Measurements from ENCODE around the gene BTBD9.
"Not testable (repeated sequence)": the region's sequence is repeated elsewhere in the genome, so short reads cannot be mapped to it uniquely, and the experiment has no call there.

The BTBD9 gene

GRCh38 chr6:38434051-38434450, 205.7 kb downstream of the BTBD9 start:
- Histone ChIP-seq H3K36me3 (ENCODE audit: control insufficient read depth, insufficient read depth, low read length) (no peaks in the 10 kb centered on the region), H3K4me3 (replicated peaks; ENCODE audit: low read depth, low read length) (no peak overlapping the region), H3K27me3 (replicated peaks; ENCODE audit: control insufficient read depth, insufficient read depth, low read length) (no peaks in the 10 kb centered on the region)
- no peak for DNase-seq (ENCODE audit: extremely low read depth, insufficient read length)
- TF ChIP-seq, protein P1, sequence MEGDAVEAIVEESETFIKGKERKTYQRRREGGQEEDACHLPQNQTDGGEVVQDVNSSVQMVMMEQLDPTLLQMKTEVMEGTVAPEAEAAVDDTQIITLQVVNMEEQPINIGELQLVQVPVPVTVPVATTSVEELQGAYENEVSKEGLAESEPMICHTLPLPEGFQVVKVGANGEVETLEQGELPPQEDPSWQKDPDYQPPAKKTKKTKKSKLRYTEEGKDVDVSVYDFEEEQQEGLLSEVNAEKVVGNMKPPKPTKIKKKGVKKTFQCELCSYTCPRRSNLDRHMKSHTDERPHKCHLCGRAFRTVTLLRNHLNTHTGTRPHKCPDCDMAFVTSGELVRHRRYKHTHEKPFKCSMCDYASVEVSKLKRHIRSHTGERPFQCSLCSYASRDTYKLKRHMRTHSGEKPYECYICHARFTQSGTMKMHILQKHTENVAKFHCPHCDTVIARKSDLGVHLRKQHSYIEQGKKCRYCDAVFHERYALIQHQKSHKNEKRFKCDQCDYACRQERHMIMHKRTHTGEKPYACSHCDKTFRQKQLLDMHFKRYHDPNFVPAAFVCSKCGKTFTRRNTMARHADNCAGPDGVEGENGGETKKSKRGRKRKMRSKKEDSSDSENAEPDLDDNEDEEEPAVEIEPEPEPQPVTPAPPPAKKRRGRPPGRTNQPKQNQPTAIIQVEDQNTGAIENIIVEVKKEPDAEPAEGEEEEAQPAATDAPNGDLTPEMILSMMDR (IDR thresholded peaks at IDR 0.05; ENCODE audit: insufficient read depth, low read length, poor library complexity, severe bottlenecking) = no peak

DNA sequence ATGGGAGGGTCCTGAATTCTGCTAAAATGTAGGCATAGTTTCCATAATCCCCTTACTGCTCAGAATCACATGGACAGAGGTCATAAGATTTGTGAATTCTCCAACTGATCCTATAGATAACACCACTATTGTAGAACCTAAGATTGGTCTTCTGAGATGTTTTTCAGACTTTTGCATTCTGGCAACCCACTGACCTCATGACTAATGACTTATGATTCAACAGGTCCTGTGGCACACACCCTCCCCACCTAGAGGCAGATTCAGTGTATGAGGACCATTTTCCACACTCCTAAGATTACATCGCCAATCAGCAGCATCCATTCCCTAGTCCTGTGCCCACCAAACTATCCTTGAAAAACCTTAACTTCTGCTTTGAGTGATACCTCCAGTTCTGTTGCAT, 207.2 kb downstream of the BTBD9 start:
- DNase-seq (ENCODE audit: extremely low read depth, insufficient read length) = no peak
- H3K4me3 ChIP-seq (replicated peaks; ENCODE audit: low read depth, low read length) = no peak overlapping the region
- H3K27me3 ChIP-seq (replicated peaks; ENCODE audit: control insufficient read depth, insufficient read depth, low read length) = no peaks in the 10 kb centered on the region
- no peaks in the 10 kb centered on the region for H3K36me3 ChIP-seq (ENCODE audit: control insufficient read depth, insufficient read depth, low read length)
- TF ChIP-seq, protein P1 (IDR thresholded peaks at IDR 0.05; ENCODE audit: insufficient read depth, low read length, poor library complexity, severe bottlenecking) = no peak

DNA sequence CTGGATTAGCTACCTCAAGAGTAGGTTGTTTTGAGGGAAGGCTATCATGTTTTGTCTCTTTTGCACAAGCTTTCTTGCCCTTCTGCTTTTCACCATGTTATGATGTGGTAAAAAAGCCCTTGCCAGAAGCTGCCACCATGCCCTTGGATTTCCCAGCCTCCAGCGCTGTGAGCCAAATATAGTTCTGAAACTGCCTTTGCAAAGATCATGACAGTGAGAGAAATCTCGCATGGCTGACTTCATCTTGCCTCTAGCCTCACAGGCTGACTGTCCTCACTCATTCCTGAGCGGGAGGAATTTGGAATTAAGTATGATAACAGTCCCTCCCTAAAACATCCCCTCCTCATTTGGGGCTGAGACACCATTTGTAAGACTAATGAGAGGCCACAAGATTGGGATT, 207.7 kb downstream of the BTBD9 start:
- TF ChIP-seq, protein P1 (IDR thresholded peaks at IDR 0.05; ENCODE audit: insufficient read depth, low read length, poor library complexity, severe bottlenecking) = no peak
- H3K27me3 ChIP-seq (replicated peaks; ENCODE audit: control insufficient read depth, insufficient read depth, low read length) = no peaks in the 10 kb centered on the region
- no peak for DNase-seq (ENCODE audit: extremely low read depth, insufficient read length)
- no peak overlapping the region for H3K4me3 ChIP-seq (replicated peaks; ENCODE audit: low read depth, low read length)
- H3K36me3 ChIP-seq (ENCODE audit: control insufficient read depth, insufficient read depth, low read length) = no peaks in the 10 kb centered on the region

DNA sequence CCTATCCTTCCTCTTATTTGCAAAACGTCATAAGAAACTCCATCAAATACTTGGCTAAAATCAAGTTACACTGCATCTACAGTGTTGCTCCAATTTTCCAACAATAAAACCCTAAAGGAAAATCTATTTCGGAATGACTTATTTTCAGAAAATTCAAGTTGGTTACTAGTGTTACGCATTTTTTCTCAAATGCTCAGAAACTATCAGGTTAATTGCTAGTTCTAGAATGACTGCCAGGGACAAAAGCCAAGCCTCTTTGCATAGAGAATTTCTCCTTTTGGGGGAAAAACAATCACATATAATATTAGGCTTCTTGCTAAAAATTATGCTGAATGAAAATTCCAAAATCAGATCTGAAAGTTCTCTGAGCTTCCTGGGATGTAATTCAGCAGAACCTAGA, 210.2 kb downstream of the BTBD9 start:
- DNase-seq (ENCODE audit: extremely low read depth, insufficient read length) = no peak
- no peaks in the 10 kb centered on the region for H3K36me3 ChIP-seq (ENCODE audit: control insufficient read depth, insufficient read depth, low read length)
- no peaks in the 10 kb centered on the region for H3K27me3 ChIP-seq (replicated peaks; ENCODE audit: control insufficient read depth, insufficient read depth, low read length)
- no peak overlapping the region for H3K4me3 ChIP-seq (replicated peaks; ENCODE audit: low read depth, low read length)
- TF ChIP-seq, protein P1 (IDR thresholded peaks at IDR 0.05; ENCODE audit: insufficient read depth, low read length, poor library complexity, severe bottlenecking) = no peak

DNA sequence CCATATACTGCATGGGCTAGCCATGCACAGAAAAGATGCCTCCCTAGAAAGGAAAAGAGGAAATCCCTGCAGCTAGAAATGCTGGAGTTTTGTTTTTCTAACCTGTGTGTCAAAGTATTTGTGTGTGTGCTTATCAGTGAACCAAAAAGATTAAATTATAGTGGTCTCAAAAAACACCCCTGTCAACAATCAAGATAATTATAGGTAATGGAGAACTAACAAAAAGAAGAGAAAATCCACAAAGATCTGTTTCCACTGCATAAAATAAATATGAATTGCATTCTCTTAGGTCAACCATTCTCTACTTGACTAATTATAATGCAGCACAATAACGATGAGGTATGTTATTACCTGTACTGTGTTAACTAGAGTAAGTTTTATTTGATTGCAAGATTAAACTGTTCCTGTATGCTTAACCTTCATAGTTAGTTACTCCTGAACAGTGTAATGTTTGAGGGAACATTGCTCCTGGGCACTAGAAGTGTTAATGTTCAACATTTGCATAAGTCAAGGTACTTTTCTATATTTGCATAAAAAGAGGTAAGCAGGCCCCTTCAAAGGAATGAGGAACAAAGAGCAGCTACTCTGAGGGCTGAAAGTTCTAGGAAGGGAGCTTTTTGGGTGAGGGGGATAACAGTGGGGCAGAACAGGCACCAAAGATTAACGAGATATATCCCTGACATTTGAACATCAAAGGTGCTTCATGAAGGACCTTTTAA, 212.1 kb downstream of the BTBD9 start:
- Histone ChIP-seq H3K4me3 (replicated peaks; ENCODE audit: low read depth, low read length) (no peak overlapping the region), H3K27me3 (replicated peaks; ENCODE audit: control insufficient read depth, insufficient read depth, low read length) (no peaks in the 10 kb centered on the region), H3K36me3 (ENCODE audit: control insufficient read depth, insufficient read depth, low read length) (no peaks in the 10 kb centered on the region)
- DNase-seq (ENCODE audit: extremely low read depth, insufficient read length) = peak; percentile 15
- TF ChIP-seq, protein P1 (IDR thresholded peaks at IDR 0.05; ENCODE audit: insufficient read depth, low read length, poor library complexity, severe bottlenecking) = no peak

DNA sequence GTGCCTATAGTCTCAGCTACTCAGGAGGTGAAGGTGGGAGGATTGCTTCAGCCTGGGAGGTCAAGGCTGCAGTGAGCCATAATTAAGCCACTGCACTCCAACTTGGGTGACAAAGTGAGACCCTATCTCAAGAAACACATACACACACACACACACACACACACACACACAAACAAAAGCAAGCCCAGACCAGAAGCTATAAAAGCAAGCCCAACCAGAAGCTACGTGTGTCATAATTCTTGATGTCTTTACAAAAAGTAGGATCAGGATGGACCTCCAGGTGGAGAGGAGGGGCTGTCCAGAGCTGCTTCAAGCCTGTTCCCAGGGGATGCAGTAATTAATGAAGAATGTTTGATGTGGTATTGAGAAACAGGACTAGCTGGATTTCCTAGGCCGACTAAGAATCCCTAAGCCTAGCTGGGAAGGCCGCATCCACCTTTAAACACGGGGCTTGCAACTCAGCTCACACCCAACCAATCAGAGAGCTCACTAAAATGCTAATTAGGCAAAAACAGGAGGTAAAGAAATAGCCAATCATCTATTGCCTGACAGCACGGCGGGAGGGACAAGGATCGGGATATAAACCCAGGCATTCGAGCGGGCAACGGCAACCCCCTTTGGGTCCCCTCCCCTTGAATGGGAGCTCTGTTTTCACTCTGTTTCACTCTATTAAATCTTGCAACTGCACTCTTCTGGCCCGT, 213.8 kb downstream of the BTBD9 start:
- not testable (repeated sequence) for DNase-seq (ENCODE audit: extremely low read depth, insufficient read length); H3K36me3 ChIP-seq (ENCODE audit: control insufficient read depth, insufficient read depth, low read length); H3K27me3 ChIP-seq (replicated peaks; ENCODE audit: control insufficient read depth, insufficient read depth, low read length); H3K4me3 ChIP-seq (replicated peaks; ENCODE audit: low read depth, low read length)

Data from GM06990 (cell line).